Measurements from ENCODE around the gene CCM2L.
"Not testable (repeated sequence)": the region's sequence is repeated elsewhere in the genome, so short reads cannot be mapped to it uniquely, and the experiment has no call there.

Gene CCM2L

GRCh38 chr20:32031007-32031958 lies 21.0 kb downstream of the CCM2L start:
- peak; percentile 53 to 60 for DNase-seq

- no peak for DNase-seq
Measured at GRCh38 chr20:32033316-32033715, 23.1 kb downstream of the CCM2L start.

DNA sequence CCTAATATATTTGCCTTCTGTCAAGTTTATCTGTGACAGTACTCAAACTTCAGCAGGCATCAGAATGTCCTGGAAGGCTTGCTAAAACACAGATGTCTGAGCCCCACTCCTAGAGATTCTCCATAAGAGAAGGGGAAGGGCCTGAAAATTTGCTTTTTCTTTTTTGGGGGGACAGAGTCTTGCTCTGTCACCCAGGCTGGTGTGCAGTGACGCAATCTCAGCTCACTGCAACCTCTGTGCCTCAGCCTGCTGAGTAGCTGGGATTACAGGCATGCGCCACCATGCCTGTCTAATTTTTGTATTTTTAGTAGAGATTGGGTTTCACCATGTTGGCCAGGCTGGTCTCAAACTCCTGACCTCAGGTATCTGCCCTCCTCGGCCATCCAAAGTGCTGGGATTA lies 23.5 kb downstream of the CCM2L start:
- not testable (repeated sequence) for DNase-seq

DNA sequence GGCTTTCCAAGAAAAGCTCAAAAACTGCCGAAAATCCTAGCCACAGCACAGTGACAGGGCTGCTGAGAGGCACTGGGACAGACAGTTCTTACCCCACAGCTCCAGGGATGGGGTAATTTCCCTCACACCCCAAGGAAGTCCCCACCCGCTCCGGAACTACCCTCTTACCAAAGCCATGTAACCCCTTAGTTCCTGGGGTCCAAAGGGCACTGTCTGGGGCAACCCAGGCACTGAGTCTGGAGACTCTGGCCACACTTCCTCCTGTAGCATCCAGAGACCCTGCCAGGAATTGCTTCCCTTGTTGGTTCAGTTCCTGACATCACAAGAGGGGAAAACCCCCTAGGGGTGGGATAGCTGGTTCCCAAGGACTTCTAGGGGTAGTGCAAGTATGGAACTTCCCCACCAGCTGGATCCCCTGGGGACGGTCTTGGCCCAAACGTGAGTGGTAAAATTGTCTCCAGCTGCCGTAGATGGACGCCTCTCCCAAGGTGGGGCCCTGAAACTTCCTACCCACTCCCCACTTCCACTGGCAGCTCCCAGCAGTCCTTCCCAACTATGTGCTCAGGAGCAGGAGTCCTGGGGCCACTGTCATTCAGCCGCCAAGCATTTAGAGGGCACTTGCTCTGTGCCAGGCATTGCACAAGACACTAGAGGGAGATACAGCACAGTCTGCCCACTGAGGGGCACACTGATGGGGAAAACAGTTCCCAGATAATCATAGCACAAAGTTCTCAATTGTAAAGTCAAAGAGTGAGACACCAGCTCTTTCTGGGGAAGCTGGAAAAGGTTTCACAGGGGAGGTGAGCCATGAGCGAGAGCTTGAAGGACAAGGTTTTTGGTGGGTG lies 24.6 kb downstream of the CCM2L start:
- DNase-seq = no peak

GRCh38 chr20:32035426-32035779 lies 25.2 kb downstream of the CCM2L start:
- DNase-seq = no peak

GRCh38 chr20:32036252-32036651 lies 26.0 kb downstream of the CCM2L start:
- DNase-seq = no peak

GRCh38 chr20:32036716-32037485 lies 26.7 kb downstream of the CCM2L start:
- no peak for DNase-seq

GRCh38 chr20:32037929-32038328 lies 27.7 kb downstream of the CCM2L start:
- no peak for DNase-seq

GRCh38 chr20:32040142-32040953 lies 30.1 kb downstream of the CCM2L start:
- DNase-seq = no peak

DNA sequence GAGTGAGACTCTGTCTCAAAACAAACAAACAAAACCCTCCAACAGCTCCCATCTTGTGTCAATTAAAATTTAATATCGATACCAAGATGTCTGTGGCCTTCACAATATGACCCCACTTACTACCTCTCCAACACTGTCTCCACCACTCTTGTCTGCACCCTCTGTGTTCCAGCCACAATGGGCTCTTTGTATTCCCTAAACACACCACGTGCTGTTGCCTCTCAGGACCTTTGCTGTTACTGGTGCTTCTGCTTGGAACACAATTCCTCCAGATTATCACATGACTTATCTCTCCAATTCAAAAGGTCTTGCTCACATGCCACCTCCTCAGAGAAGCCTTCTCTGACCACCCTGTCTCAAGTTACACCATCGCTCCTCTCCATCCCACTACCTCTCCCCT lies 35.8 kb downstream of the CCM2L start:
- no peak for DNase-seq

DNA sequence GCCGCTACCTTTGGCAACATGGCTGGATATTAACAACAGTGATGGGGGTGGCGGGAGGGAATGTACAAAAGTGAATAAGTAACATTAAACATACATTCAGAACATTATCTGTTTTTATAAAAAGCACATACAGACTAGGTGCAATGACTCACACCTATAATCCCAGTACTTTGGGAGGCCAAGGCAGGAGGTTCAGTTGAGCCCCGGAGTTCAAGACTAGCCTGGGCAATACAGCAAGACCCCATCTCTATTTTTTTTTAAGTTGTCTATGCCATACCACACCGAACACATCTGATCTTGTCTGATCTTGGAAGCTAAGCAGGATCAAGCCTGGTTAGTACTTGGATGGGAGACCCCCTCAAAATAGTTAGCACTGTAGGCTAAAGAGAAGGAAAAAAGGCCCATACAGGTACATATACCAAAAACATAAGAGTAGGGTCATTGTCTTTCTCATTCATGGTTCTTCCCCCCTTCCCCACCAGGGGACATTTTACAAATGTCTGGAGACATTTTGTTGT lies 40.1 kb downstream of the CCM2L start:
- DNase-seq = no peak

DNA sequence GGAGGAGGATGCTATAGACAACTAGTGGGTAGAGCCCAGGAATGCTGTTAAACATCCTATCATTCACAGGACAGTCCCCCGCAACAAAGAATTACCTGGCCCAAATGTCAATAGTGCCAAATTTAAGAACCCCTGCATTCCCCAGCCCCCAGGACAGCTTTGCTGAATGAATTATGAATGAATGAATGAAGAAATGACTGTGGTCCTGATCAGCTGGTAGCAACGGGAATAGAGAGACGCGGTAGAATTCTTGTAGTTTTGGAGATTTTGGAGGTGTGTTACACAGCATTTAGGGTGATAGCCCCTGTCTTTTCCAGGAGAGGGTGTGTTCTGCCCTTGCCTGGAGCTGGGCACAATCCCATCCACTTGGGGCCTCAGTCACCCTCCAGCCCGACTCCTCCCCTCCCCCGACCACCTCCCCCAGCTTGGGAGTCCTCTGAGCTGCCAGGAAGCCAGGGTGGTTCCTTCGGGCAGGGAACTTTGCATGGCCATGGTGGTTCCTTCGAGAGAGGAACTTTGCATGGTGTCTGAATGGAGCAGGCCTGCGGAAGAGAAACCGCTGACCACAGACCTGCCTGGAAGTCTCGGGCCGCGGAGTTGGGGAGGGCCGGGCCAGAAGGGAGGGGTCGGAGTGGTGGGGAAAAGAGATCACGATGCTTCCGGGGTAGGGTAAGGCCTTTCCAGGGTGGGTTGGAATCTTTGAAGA lies 40.8 kb downstream of the CCM2L start:
- no peak for DNase-seq

DNA sequence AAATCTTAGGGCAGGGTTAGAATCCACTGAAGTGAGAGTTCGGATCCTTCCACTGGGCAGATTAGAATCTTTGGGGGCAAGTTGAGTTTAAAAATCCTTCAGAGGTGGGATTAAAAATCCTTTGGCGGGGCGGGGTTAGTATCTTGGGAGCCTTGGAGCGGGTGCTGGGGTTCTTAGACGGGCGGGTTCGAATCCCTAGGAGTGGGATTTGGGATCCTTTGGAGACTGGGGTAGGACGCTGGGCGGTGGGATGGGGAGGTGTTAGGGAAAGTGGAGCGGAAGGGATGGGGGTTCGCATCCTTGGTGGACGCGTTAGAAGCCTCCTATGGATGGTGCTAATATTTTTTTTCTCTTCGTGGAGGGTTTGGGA lies 41.5 kb downstream of the CCM2L start:
- no peak for DNase-seq

- no peak for DNase-seq
Measured at GRCh38 chr20:32052090-32052777, 42.0 kb downstream of the CCM2L start, which contains the start of gene HCK. Gene HCK, plus strand, starts transcription at chr20:32052242.

- no peak for DNase-seq
Measured at GRCh38 chr20:32052778-32053362, 42.6 kb downstream of the CCM2L start.

DNA sequence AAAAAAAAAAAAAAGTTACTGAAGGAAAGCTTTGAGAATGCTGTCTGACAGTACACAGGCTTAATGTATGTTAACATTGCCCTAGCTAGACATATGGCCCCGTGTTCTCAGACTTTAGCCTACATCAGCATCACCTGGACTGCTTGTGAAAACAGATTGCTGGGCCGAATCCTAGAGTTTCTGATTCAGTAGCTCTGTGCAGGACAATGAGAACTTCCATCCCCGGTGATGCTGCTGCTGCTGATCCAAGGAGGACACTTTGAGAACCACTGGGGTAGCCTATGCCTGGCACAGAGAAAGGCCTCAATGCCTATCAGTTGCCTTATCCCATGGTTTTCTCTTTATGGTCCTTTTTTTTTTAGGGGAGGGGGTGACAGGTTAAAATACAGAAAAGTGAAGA lies 43.4 kb downstream of the CCM2L start:
- DNase-seq = no peak

DNA sequence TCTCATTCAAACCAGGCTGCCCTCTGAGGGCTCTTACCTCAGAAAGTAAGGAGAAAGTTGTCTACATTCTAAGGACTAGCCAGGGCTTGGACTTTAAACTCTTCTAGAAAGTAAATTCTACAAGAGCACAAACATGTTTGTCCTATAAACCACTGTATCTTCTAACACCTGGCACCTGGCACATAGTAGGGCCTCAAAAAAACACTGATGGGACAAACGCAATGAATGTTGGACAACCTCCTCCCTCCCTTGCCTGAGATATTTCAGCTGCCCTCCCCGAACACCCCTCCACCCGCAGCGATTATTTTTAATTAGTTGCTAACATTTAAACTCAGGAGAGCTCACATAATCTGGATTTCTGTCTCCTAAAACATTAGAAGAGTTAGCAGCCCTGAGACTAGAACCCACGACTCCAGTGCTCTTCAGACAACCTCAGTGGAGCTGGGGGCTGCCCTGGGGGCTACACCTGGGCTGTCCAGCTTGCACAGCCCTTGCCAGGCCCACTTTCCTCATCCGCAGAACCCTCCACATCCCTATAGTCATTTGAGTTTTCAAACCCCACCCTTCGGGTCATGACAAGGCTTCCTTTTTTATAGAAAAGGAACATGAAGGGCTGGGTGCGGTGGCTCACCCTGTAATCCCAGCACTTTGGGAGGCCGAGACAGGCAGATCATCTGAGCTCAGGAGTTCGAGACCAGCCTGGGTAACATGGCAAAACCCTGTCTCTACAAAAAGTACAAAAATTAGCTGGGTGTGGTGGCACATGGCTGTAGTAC lies 46.7 kb downstream of the CCM2L start:
- no peak for DNase-seq

- no peak for DNase-seq
Measured at GRCh38 chr20:32057656-32058184, 47.5 kb downstream of the CCM2L start.

DNA sequence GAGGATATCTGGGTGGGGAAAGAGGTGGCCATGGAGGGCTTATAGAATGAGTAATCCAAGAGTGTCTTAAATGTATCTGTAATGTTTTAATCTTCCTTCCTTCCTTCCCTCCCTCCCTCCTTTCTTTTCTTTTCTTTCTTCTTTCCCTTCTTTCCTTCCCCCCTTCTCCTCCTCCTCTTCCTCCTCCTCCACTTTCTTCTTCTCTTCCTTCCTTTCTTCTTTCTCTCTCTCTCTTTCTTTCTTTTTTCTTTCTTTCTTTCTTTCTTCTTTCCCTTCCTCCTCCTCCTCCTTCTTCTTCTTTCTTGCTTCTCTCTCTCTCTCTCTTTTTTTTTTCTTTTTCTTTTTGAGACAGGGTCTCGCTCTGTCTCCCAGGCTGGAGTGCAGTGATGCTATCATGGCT lies 49.0 kb downstream of the CCM2L start:
- no peak for DNase-seq
